Stimulated activated CD8-positive, alpha-beta memory T cell treated with anti-CD3 and anti-CD28 coated beads, Interleukin-2, amount 100 ng/mL, for 48 hours (primary cell): ENCODE results near the gene ADGRF4.
"Not testable (repeated sequence)": the region's sequence is repeated elsewhere in the genome, so short reads cannot be mapped to it uniquely, and the experiment has no call there.

ENCODE experiments used
- DNase-seq, 2 donors: peaks; one replicate each; pipeline ENCODE4 v3.0.0-alpha.2; 2020; ENCODE audit warnings: low read depth in 2 of 2

Gene ADGRF4

GRCh38 chr6:47734831-47735481 lies 36.6 kb downstream of the ADGRF4 start:
- DNase-seq, result no peak

GRCh38 chr6:47736083-47736700 lies 37.8 kb downstream of the ADGRF4 start:
- DNase-seq, result no peak

- no peak for DNase-seq
Observed at GRCh38 chr6:47737406-47737805, 39.0 kb downstream of the ADGRF4 start.

- DNase-seq, result no peak
Observed at GRCh38 chr6:47740714-47741113, 42.3 kb downstream of the ADGRF4 start.

- DNase-seq, result no peak
Observed at GRCh38 chr6:47741807-47742206, 43.4 kb downstream of the ADGRF4 start.

GRCh38 chr6:47743744-47744143 lies 45.4 kb downstream of the ADGRF4 start:
- no peak for DNase-seq

GRCh38 chr6:47745269-47745668 lies 46.9 kb downstream of the ADGRF4 start:
- DNase-seq, result not testable (repeated sequence)

- DNase-seq, result no peak
Observed at GRCh38 chr6:47749757-47750156, 51.4 kb downstream of the ADGRF4 start.

GRCh38 chr6:47752801-47753200 lies 54.4 kb downstream of the ADGRF4 start:
- DNase-seq, result no peak

- DNase-seq, result no peak
Observed at GRCh38 chr6:47759364-47759763, 61.0 kb downstream of the ADGRF4 start.

- DNase-seq, result no peak
Observed at GRCh38 chr6:47762502-47762901, 64.1 kb downstream of the ADGRF4 start.

GRCh38 chr6:47766445-47766844 lies 68.1 kb downstream of the ADGRF4 start:
- no peak for DNase-seq

- no peak for DNase-seq
Observed at GRCh38 chr6:47767102-47767501, 68.7 kb downstream of the ADGRF4 start.

GRCh38 chr6:47769982-47770381 lies 71.6 kb downstream of the ADGRF4 start:
- DNase-seq, result no peak
